Stomach smooth muscle (tissue), 2 donors: ENCODE results near the gene ECD.

Source experiments
- H3K27ac ChIP-seq: one replicate; pipeline ENCODE4 v1.7.0; 2013; ENCODE audit warnings: mild to moderate bottlenecking, low read length, inconsistent platforms
- H3K27me3 ChIP-seq, 2 donors: one replicate each; pipeline ENCODE4 v1.7.0; 2013; ENCODE audit warnings: low read length in 2 of 2; ENCODE audit not compliant: insufficient read depth in 2 of 2, control insufficient read depth in 1 of 2
- H3K36me3 ChIP-seq, 2 donors: one replicate each; pipeline ENCODE4 v1.7.0; 2013; ENCODE audit warnings: low read length in 2 of 2; ENCODE audit not compliant: control insufficient read depth in 2 of 2, insufficient read depth in 2 of 2
- H3K4me1 ChIP-seq: one replicate; pipeline ENCODE4 v1.7.0; 2013; ENCODE audit warnings: low read length; ENCODE audit not compliant: control insufficient read depth, insufficient read depth
- H3K4me3 ChIP-seq, 2 donors: one replicate each; pipeline ENCODE4 v1.7.0; 2013; ENCODE audit warnings: low read length in 2 of 2
- H3K9ac ChIP-seq, 2 donors: one replicate each; pipeline ENCODE4 v1.7.0; 2013; ENCODE audit warnings: low read length in 2 of 2, mild to moderate bottlenecking in 1 of 2
- H3K9me3 ChIP-seq, 2 donors: one replicate each; pipeline ENCODE4 v1.7.0; 2013; ENCODE audit warnings: low read length in 2 of 2; ENCODE audit not compliant: control insufficient read depth in 2 of 2
- donor health status: healthy.
- donor health status: Pancreatic carcinoma.

Gene ECD

GRCh38 chr10:73186266-73186665 lies 18.5 kb upstream of the ECD start:
- H3K27ac ChIP-seq: no peak overlapping the region
- no peaks in the 10 kb centered on the region for H3K4me1 ChIP-seq
- peaks cover 9 to 12% of the 10 kb centered on the region in 2 donors for H3K36me3 ChIP-seq
- no peak overlapping the region for H3K4me3 ChIP-seq
- no peaks in the 10 kb centered on the region for H3K27me3 ChIP-seq
- no peak overlapping the region for H3K9ac ChIP-seq
- H3K9me3 ChIP-seq: no peaks in the 10 kb centered on the region

GRCh38 chr10:73183667-73184281 lies 16.0 kb upstream of the ECD start:
- no peaks in the 10 kb centered on the region for H3K27me3 ChIP-seq
- no peak overlapping the region for H3K27ac ChIP-seq
- no peaks in the 10 kb centered on the region for H3K9me3 ChIP-seq
- H3K4me1 ChIP-seq: no peaks in the 10 kb centered on the region
- H3K36me3 ChIP-seq: peaks cover 12 to 16% of the 10 kb centered on the region in 2 donors
- H3K4me3 ChIP-seq: no peak overlapping the region
- H3K9ac ChIP-seq: no peak overlapping the region

GRCh38 chr10:73182568-73182967 lies 14.8 kb upstream of the ECD start:
- H3K4me1 ChIP-seq: no peaks in the 10 kb centered on the region
- H3K27me3 ChIP-seq: no peaks in the 10 kb centered on the region
- no peak overlapping the region for H3K4me3 ChIP-seq
- no peak overlapping the region for H3K27ac ChIP-seq
- H3K9me3 ChIP-seq: no peaks in the 10 kb centered on the region
- no peak overlapping the region for H3K9ac ChIP-seq
- H3K36me3 ChIP-seq: peaks cover 16 to 17% of the 10 kb centered on the region in 2 donors

GRCh38 chr10:73174148-73174925 lies 6.5 kb upstream of the ECD start:
- Histone ChIP-seq H3K36me3 (peaks cover 12 to 15% of the 10 kb centered on the region in 2 donors), H3K9ac (no peak overlapping the region), H3K4me3 (no peak overlapping the region), H3K27me3 (no peaks in the 10 kb centered on the region), H3K4me1 (no peaks in the 10 kb centered on the region), H3K27ac (no peak overlapping the region), H3K9me3 (no peaks in the 10 kb centered on the region)

- Histone ChIP-seq H3K36me3 (peaks cover 9 to 14% of the 10 kb centered on the region in 2 donors), H3K4me3 (no peak overlapping the region), H3K27me3 (no peaks in the 10 kb centered on the region), H3K4me1 (peaks cover 4% of the 10 kb centered on the region), H3K27ac (no peak overlapping the region), H3K9ac (no peak overlapping the region), H3K9me3 (no peaks in the 10 kb centered on the region)
Measured at GRCh38 chr10:73172867-73173266, 5.1 kb upstream of the ECD start.

- Histone ChIP-seq H3K4me1 (peaks cover 4% of the 10 kb centered on the region), H3K36me3 (no peaks in the 10 kb centered on the region), H3K9ac (no peak overlapping the region), H3K9me3 (no peaks in the 10 kb centered on the region), H3K27ac (no peak overlapping the region), H3K4me3 (no peak overlapping the region), H3K27me3 (no peaks in the 10 kb centered on the region)
Measured at GRCh38 chr10:73169320-73169719, 1.5 kb upstream of the ECD start.

GRCh38 chr10:73168465-73168803 lies 626 bp upstream of the ECD start:
- peak overlapping the region; percentile 99 to 100 for H3K4me3 ChIP-seq
- H3K9ac ChIP-seq: peak overlapping the region; percentile 100
- H3K36me3 ChIP-seq: no peaks in the 10 kb centered on the region
- peak overlapping the region; percentile 97 for H3K27ac ChIP-seq
- peaks cover 4% of the 10 kb centered on the region for H3K4me1 ChIP-seq
- no peaks in the 10 kb centered on the region for H3K9me3 ChIP-seq
- no peaks in the 10 kb centered on the region for H3K27me3 ChIP-seq

GRCh38 chr10:73167458-73167782 lies 388 bp downstream of the ECD start:
- Histone ChIP-seq H3K9me3 (no peaks in the 10 kb centered on the region), H3K36me3 (peaks cover 4 to 5% of the 10 kb centered on the region in 2 donors), H3K27me3 (no peaks in the 10 kb centered on the region), H3K4me3 (peak overlapping the region; percentile 99 to 100), H3K4me1 (peaks cover 9% of the 10 kb centered on the region), H3K9ac (peak overlapping the region; percentile 100), H3K27ac (peak overlapping the region; percentile 97)

- Histone ChIP-seq H3K4me1 (peaks cover 9% of the 10 kb centered on the region), H3K27me3 (no peaks in the 10 kb centered on the region), H3K27ac (peak overlapping the region; percentile 97), H3K36me3 (peaks cover 5 to 6% of the 10 kb centered on the region in 2 donors), H3K9ac (peak overlapping the region; percentile 100), H3K4me3 (peak overlapping the region; percentile 99 to 100), H3K9me3 (no peaks in the 10 kb centered on the region)
Measured at GRCh38 chr10:73166972-73167371, 836 bp downstream of the ECD start.

GRCh38 chr10:73163096-73163495 lies 4.7 kb downstream of the ECD start:
- peaks cover 5% of the 10 kb centered on the region for H3K4me1 ChIP-seq
- no peak overlapping the region for H3K9ac ChIP-seq
- H3K4me3 ChIP-seq: no peak overlapping the region
- no peak overlapping the region for H3K27ac ChIP-seq
- peaks cover 7% of the 10 kb centered on the region in 2 donors for H3K36me3 ChIP-seq
- no peaks in the 10 kb centered on the region for H3K9me3 ChIP-seq
- H3K27me3 ChIP-seq: no peaks in the 10 kb centered on the region

- Histone ChIP-seq H3K27ac (no peak overlapping the region), H3K9ac (no peak overlapping the region), H3K4me3 (no peak overlapping the region), H3K36me3 (peaks cover 8% of the 10 kb centered on the region in 2 donors), H3K9me3 (no peaks in the 10 kb centered on the region), H3K4me1 (peaks cover 5% of the 10 kb centered on the region), H3K27me3 (no peaks in the 10 kb centered on the region)
Measured at GRCh38 chr10:73161662-73162061, 6.1 kb downstream of the ECD start.
